Measurements from ENCODE around the gene LPA. TPM values are rescaled to one million over a fixed set of nuclear protein-coding genes. Genes with fewer than 3 reads are reported as not detected.
A peak's percentile ranks its signal among the peaks of the same experiment; 100 is the strongest.
"Not testable (repeated sequence)": the region's sequence is repeated elsewhere in the genome, so short reads cannot be mapped to it uniquely, and the experiment has no call there.

LPA gene
- total RNA-seq, 1 donor from 2014 or later, result not detected

- Mint-ChIP-seq H3K36me3 (ENCODE audit: low read depth) (no peaks in the 10 kb centered on the region), H3K9me3 (peaks cover 2% of the 10 kb centered on the region), H3K27me3 (peaks cover 9% of the 10 kb centered on the region), H3K4me3 (no peak overlapping the region), H3K4me1 (no peaks in the 10 kb centered on the region), H3K27ac (no peak overlapping the region)
- ChIA-PET CTCF (interaction anchor here (0.6 to 3.2 kb wide), 15 partner anchors 9 to 1360 kb away, joined by 3 to 46 read pairs (median 4); no protein-coding TSS in a partner anchor), POLR2A (interaction anchor here (1.4 kb wide), 1 partner anchor 14 kb away, joined by 6 read pairs; no protein-coding TSS in a partner anchor)
- peak; percentile 56 for ATAC-seq (ENCODE audit: low read depth)
- DNase-seq, result peak; percentile 32
- peak; percentile 63 for TF ChIP-seq CTCF (IDR thresholded peaks at IDR 0.05)
- intact Hi-C loops (cut with micrococcal nuclease), result loop anchor here (1.0 to 2.0 kb wide), 3 partner anchors 14 to 841 kb away; partner anchors contain the start of gene SOD2
These were observed 129.9 kb downstream of the LPA start for GRCh38 chr6:160534050-160534696.

- no peak overlapping the region for H3K4me3 Mint-ChIP-seq
- intact Hi-C loops (cut with micrococcal nuclease), result no loop called here
- DNase-seq (no peak), ATAC-seq (ENCODE audit: low read depth) (no peak)
- no peaks in the 10 kb centered on the region for H3K4me1 Mint-ChIP-seq
- POLR2A ChIA-PET, result no interaction called here
- peaks cover 2% of the 10 kb centered on the region for H3K9me3 Mint-ChIP-seq
- no peak for TF ChIP-seq CTCF (IDR thresholded peaks at IDR 0.05)
- CTCF ChIA-PET, result interaction anchor here (3.0 to 3.2 kb wide), 2 partner anchors 12 to 669 kb away, joined by 24 to 46 read pairs; no protein-coding TSS in a partner anchor
- H3K27ac Mint-ChIP-seq, result no peak overlapping the region
- H3K27me3 Mint-ChIP-seq, result peaks cover 22% of the 10 kb centered on the region
- no peaks in the 10 kb centered on the region for H3K36me3 Mint-ChIP-seq (ENCODE audit: low read depth)
These were observed 131.8 kb downstream of the LPA start for GRCh38 chr6:160532315-160532714.

GRCh38 chr6:160531826-160532225 is 132.2 kb downstream of the LPA start:
- DNase-seq, result no peak
- CTCF ChIA-PET, result interaction anchor here (0.8 to 3.2 kb wide), 3 partner anchors 11 to 668 kb away, joined by 4 to 46 read pairs (median 24); no protein-coding TSS in a partner anchor
- no peak overlapping the region for H3K27ac Mint-ChIP-seq
- peaks cover 2% of the 10 kb centered on the region for H3K9me3 Mint-ChIP-seq
- POLR2A ChIA-PET, result interaction anchor here (0.7 kb wide), 1 partner anchor 396 kb away, joined by 3 read pairs; no protein-coding TSS in a partner anchor
- no peaks in the 10 kb centered on the region for H3K36me3 Mint-ChIP-seq (ENCODE audit: low read depth)
- no peaks in the 10 kb centered on the region for H3K4me1 Mint-ChIP-seq
- no peak overlapping the region for H3K4me3 Mint-ChIP-seq
- ATAC-seq (ENCODE audit: low read depth), result no peak
- intact Hi-C loops (cut with micrococcal nuclease), result no loop called here
- H3K27me3 Mint-ChIP-seq, result peaks cover 25% of the 10 kb centered on the region
- no peak for TF ChIP-seq CTCF (IDR thresholded peaks at IDR 0.05)

GRCh38 chr6:160529524-160529923 is 134.6 kb downstream of the LPA start:
- ATAC-seq (ENCODE audit: low read depth); H3K27ac Mint-ChIP-seq; CTCF ChIA-PET; POLR2A ChIA-PET; DNase-seq; H3K36me3 Mint-ChIP-seq (ENCODE audit: low read depth); H3K4me3 Mint-ChIP-seq; H3K4me1 Mint-ChIP-seq; intact Hi-C loops (cut with micrococcal nuclease); H3K9me3 Mint-ChIP-seq: not testable (repeated sequence)
- H3K27me3 Mint-ChIP-seq, result peaks cover 33% of the 10 kb centered on the region

GRCh38 chr6:160523223-160523622 is 140.9 kb downstream of the LPA start:
- ChIA-PET POLR2A (no interaction called here), CTCF (no interaction called here)
- DNase-seq (no peak), ATAC-seq (ENCODE audit: low read depth) (no peak)
- peaks cover 11% of the 10 kb centered on the region for H3K4me1 Mint-ChIP-seq
- intact Hi-C loops (cut with micrococcal nuclease), result no loop called here
- peaks cover 26% of the 10 kb centered on the region for H3K27me3 Mint-ChIP-seq
- no peaks in the 10 kb centered on the region for H3K9me3 Mint-ChIP-seq
- H3K36me3 Mint-ChIP-seq (ENCODE audit: low read depth), result peaks cover 2% of the 10 kb centered on the region
- no peak for TF ChIP-seq CTCF (IDR thresholded peaks at IDR 0.05)
- no peak overlapping the region for H3K4me3 Mint-ChIP-seq
- H3K27ac Mint-ChIP-seq, result no peak overlapping the region

Data from activated B cell treated with CpG ODN at 0.5 μM for 24 hours (primary cell).